Left lobe of liver (tissue), 2 donors: ENCODE measurements around the gene ZNF71. TPM values are rescaled to one million over a fixed set of nuclear protein-coding genes. Genes with fewer than 3 reads are reported as not detected.
A peak's percentile ranks its signal among the peaks of the same experiment; 100 is the strongest.

Experiments
- ATAC-seq: fragments of 200-7000 bp; cut with Tn5 transposase; one replicate; pipeline ENCODE4 v1.9.1; 2020; ENCODE audit warnings: mild to moderate bottlenecking, moderate library complexity
- DNase-seq: peaks from one replicate; pipeline ENCODE4 v3.0.0-alpha.2; 2020; ENCODE audit warnings: low spot score
- total RNA-seq: library from RNA; stranded (reverse); gene quantifications from one replicate; pipeline ENCODE4 v1.2.1, GENCODE V29; 2021
- donor health status: DM: no; HTN: no; CAD: no; lungs with moderate emphysema.
- donor health status: DM: no; HTN: yes; CAD: no.

ZNF71 gene
- 1.8 TPM for total RNA-seq

- peak; percentile 98 for ATAC-seq
- peak; percentile 86 for DNase-seq
Measured at GRCh38 chr19:56594783-56595547, at the start of gene ZNF71. Gene ZNF71 (plus strand): TSS chr19:56595302. CDS start chr19:56601559, 6,257 bp downstream.

GRCh38 chr19:56547535-56547934 lies 47.6 kb upstream of the ZNF71 start:
- DNase-seq, result no peak
- ATAC-seq, result no peak

- ATAC-seq (no peak), DNase-seq (no peak)
Measured at GRCh38 chr19:56554272-56554869, 40.7 kb upstream of the ZNF71 start.

- no peak for DNase-seq
- no peak for ATAC-seq
Measured at GRCh38 chr19:56562766-56563165, 32.3 kb upstream of the ZNF71 start.

- peak; percentile 59 for ATAC-seq
- DNase-seq, result peak; percentile 60
Measured at GRCh38 chr19:56566904-56567273, 28.2 kb upstream of the ZNF71 start.

GRCh38 chr19:56567274-56568120 lies 27.6 kb upstream of the ZNF71 start, which contains the start of gene ZNF470:
Gene ZNF470 (plus strand): TSS chr19:56567468. CDS start chr19:56570312, 2,844 bp downstream.
- ATAC-seq (peak; percentile 98), DNase-seq (peak; percentile 97)

- DNase-seq, result no peak
- no peak for ATAC-seq
Measured at GRCh38 chr19:56572589-56572988, 22.5 kb upstream of the ZNF71 start.

GRCh38 chr19:56573914-56574313 lies 21.2 kb upstream of the ZNF71 start:
- DNase-seq (no peak), ATAC-seq (no peak)

GRCh38 chr19:56577719-56578602 lies 17.1 kb upstream of the ZNF71 start:
- no peak for ATAC-seq

GRCh38 chr19:56594446-56594782 lies 688 bp upstream of the ZNF71 start:
- DNase-seq (no peak), ATAC-seq (no peak)

More at GRCh38 chr19:56577719-56578602, 17.1 kb upstream of the ZNF71 start:
- no peak for DNase-seq

- DNase-seq, result no peak
- ATAC-seq, result peak; percentile 39
Measured at GRCh38 chr19:56595548-56595899, 422 bp downstream of the ZNF71 start.

GRCh38 chr19:56596676-56597075 lies 1.6 kb downstream of the ZNF71 start:
- ATAC-seq, result no peak
- DNase-seq, result no peak

GRCh38 chr19:56597696-56598095 lies 2.6 kb downstream of the ZNF71 start:
- DNase-seq (no peak), ATAC-seq (no peak)

GRCh38 chr19:56601375-56601774 lies 6.3 kb downstream of the ZNF71 start:
- DNase-seq (no peak), ATAC-seq (no peak)

- DNase-seq (no peak), ATAC-seq (no peak)
Measured at GRCh38 chr19:56603829-56604228, 8.7 kb downstream of the ZNF71 start.

GRCh38 chr19:56608274-56608964 lies 13.3 kb downstream of the ZNF71 start:
- ATAC-seq, result no peak
- DNase-seq, result no peak

GRCh38 chr19:56611288-56611687 lies 16.2 kb downstream of the ZNF71 start:
- ATAC-seq, result no peak
- no peak for DNase-seq

GRCh38 chr19:56612737-56613136 lies 17.6 kb downstream of the ZNF71 start:
- no peak for DNase-seq
- ATAC-seq, result no peak

- DNase-seq, result no peak
Measured at GRCh38 chr19:56613639-56614038, 18.5 kb downstream of the ZNF71 start.

GRCh38 chr19:56617531-56617930 lies 22.4 kb downstream of the ZNF71 start:
- DNase-seq (no peak), ATAC-seq (no peak)

More at GRCh38 chr19:56613639-56614038, 18.5 kb downstream of the ZNF71 start:
- ATAC-seq, result no peak
